HL-60 (cell line): ENCODE data around the gene ZNF423.

Experiments
- CTCF ChIP-seq: IDR thresholded peaks from one replicate; pipeline ENCODE4 v1.5.1; 2011; ENCODE audit warnings: low read length, control low read depth, inconsistent platforms; ENCODE audit not compliant: insufficient read depth
- GABPA ChIP-seq: IDR thresholded peaks from 2 replicates; pipeline ENCODE4 v1.6.1; 2012; ENCODE audit warnings: low read depth
- POLR2AphosphoS5 ChIP-seq: IDR thresholded peaks from 2 replicates; pipeline ENCODE4 v1.6.1; 2012; ENCODE audit warnings: low read depth
- REST ChIP-seq: IDR thresholded peaks from 2 replicates; pipeline ENCODE4 v1.6.1; 2012; ENCODE audit warnings: low read depth; ENCODE audit not compliant: insufficient replicate concordance

- no peak for TF ChIP-seq CTCF
- no peak for TF ChIP-seq POLR2AphosphoS5
- TF ChIP-seq REST = no peak
- no peak for TF ChIP-seq GABPA
Observed at GRCh38 chr16:49466881-49467280, 389.0 kb downstream of the ZNF423 start.
